GM23338 (cell line): ENCODE results near the gene ENOX1. TPM values are rescaled to one million over a fixed set of nuclear protein-coding genes. Genes with fewer than 3 reads are reported as not detected.

Experiments
- ATAC-seq: fragments of 200-7000 bp; cut with Tn5 transposase; 3 replicates; pipeline ENCODE4 v1.9.1; 2020
- DNase-seq: peaks from one replicate; pipeline ENCODE4 v3.0.0-alpha.2; 2015; ENCODE audit warnings: low spot score
- H2AFZ ChIP-seq: fragments of 200-600 bp; sonication (generic); 2 replicates; pipeline ENCODE4 v1.8.0; 2016; ENCODE audit warnings: antibody characterized with exemption, mild to moderate bottlenecking, moderate library complexity
- H3F3A ChIP-seq: fragments of 200-600 bp; sonication (generic); replicated peaks from 2 replicates; pipeline ENCODE4 v1.8.0; 2017; ENCODE audit warnings: antibody characterized with exemption, mixed run types, low read depth
- H3K27ac ChIP-seq: fragments of 200-600 bp; sonication (generic); 2 replicates; pipeline ENCODE4 v1.6.1; 2016; ENCODE audit warnings: low read depth
- H3K27me3 ChIP-seq: fragments of 200-600 bp; sonication (generic); 2 replicates; pipeline ENCODE4 v1.8.0; 2016; ENCODE audit warnings: mild to moderate bottlenecking, mixed run types, moderate library complexity; ENCODE audit not compliant: insufficient read depth
- H3K36me3 ChIP-seq: fragments of 200-600 bp; sonication (generic); 2 replicates; pipeline ENCODE4 v1.8.0; 2016; ENCODE audit warnings: mild to moderate bottlenecking; ENCODE audit not compliant: insufficient read depth
- H3K4me1 ChIP-seq: fragments of 200-600 bp; sonication (generic); 2 replicates; pipeline ENCODE4 v1.8.0; 2016; ENCODE audit warnings: mild to moderate bottlenecking, moderate library complexity; ENCODE audit not compliant: insufficient read depth
- H3K4me2 ChIP-seq: fragments of 200-600 bp; sonication (generic); 2 replicates; pipeline ENCODE4 v1.7.1; 2017; ENCODE audit warnings: mixed run types
- H3K4me3 ChIP-seq: fragments of 200-600 bp; sonication (generic); 2 replicates; pipeline ENCODE4 v1.6.1; 2016; ENCODE audit warnings: mixed run types
- H3K79me2 ChIP-seq: fragments of 200-600 bp; sonication (generic); replicated peaks from 2 replicates; pipeline ENCODE4 v1.8.0; 2017; ENCODE audit warnings: mild to moderate bottlenecking; ENCODE audit not compliant: insufficient read depth
- H3K9me2 ChIP-seq: fragments of 200-600 bp; sonication (generic); 2 replicates; pipeline ENCODE4 v1.8.0; 2017; ENCODE audit not compliant: insufficient read depth
- H4K20me1 ChIP-seq: fragments of 200-600 bp; sonication (generic); replicated peaks from 2 replicates; pipeline ENCODE4 v1.8.0; 2017; ENCODE audit warnings: mild to moderate bottlenecking; ENCODE audit not compliant: insufficient read depth
- H3K27ac Mint-ChIP-seq: 2 replicates; pipeline ENCODE4 v1.8.0; 2020; ENCODE audit warnings: inconsistent platforms, mild to moderate bottlenecking, moderate library complexity, mixed read lengths
- H3K27me3 Mint-ChIP-seq: 3 replicates; pipeline ENCODE4 v1.8.0; 2022; ENCODE audit warnings: low read depth, mild to moderate bottlenecking, moderate library complexity, mixed read lengths, inconsistent platforms; ENCODE audit not compliant: insufficient read depth, poor library complexity
- H3K36me3 Mint-ChIP-seq: 3 replicates; pipeline ENCODE4 v1.8.0; 2021; ENCODE audit warnings: low read depth, mild to moderate bottlenecking, inconsistent platforms, moderate library complexity, mixed read lengths
- H3K4me1 Mint-ChIP-seq: 3 replicates; pipeline ENCODE4 v1.8.0; 2020; ENCODE audit warnings: mild to moderate bottlenecking, inconsistent platforms, mixed read lengths
- H3K4me3 Mint-ChIP-seq: 3 replicates; pipeline ENCODE4 v1.8.0; 2021; ENCODE audit warnings: moderate library complexity, mild to moderate bottlenecking, inconsistent platforms, mixed read lengths
- H3K9me3 Mint-ChIP-seq: 3 replicates; pipeline ENCODE4 v1.8.0; 2020; ENCODE audit warnings: moderate library complexity, mild to moderate bottlenecking, inconsistent platforms, mixed read lengths
- CREB1 ChIP-seq: fragments of 250-450 bp; sonication (Bioruptor Pico); IDR thresholded peaks from 2 replicates; pipeline ENCODE4 v1.5.0; 2020; ENCODE audit warnings: low read depth, mild to moderate bottlenecking, moderate library complexity
- ETS1 ChIP-seq: IDR thresholded peaks from 2 replicates; pipeline ENCODE4 v1.6.1; 2016; ENCODE audit warnings: antibody characterized with exemption
- EZH2 ChIP-seq: fragments of 200-600 bp; sonication (generic); IDR thresholded peaks from one replicate; pipeline ENCODE4 v1.8.0; 2017; ENCODE audit warnings: antibody characterized with exemption, mild to moderate bottlenecking, low read depth; ENCODE audit not compliant: unreplicated experiment
- EZH2phosphoT487 ChIP-seq: fragments of 200-600 bp; sonication (generic); IDR thresholded peaks from one replicate; pipeline ENCODE4 v1.8.1; 2018; ENCODE audit warnings: antibody characterized with exemption; ENCODE audit not compliant: unreplicated experiment
- JUNB ChIP-seq: IDR thresholded peaks from one replicate; pipeline ENCODE4 v1.6.1; 2016; ENCODE audit warnings: antibody characterized with exemption; ENCODE audit not compliant: unreplicated experiment
- NANOG ChIP-seq: IDR thresholded peaks from 2 replicates; pipeline ENCODE4 v1.6.1; 2016; ENCODE audit warnings: antibody characterized with exemption, borderline replicate concordance
- POLR2AphosphoS5 ChIP-seq: IDR thresholded peaks from 2 replicates; pipeline ENCODE4 v1.6.1; 2016; ENCODE audit warnings: antibody characterized with exemption, low read depth
- STAT1 ChIP-seq: IDR thresholded peaks from one replicate; pipeline ENCODE4 v1.6.1; 2016; ENCODE audit warnings: antibody characterized with exemption; ENCODE audit not compliant: unreplicated experiment
- ZNF114 ChIP-seq: fragments of 250-450 bp; sonication (Bioruptor Pico); IDR thresholded peaks from 2 replicates; pipeline ENCODE4 v1.5.0; 2020; ENCODE audit warnings: mild to moderate bottlenecking, moderate library complexity
- ZNF331 ChIP-seq: fragments of 250-450 bp; sonication (Bioruptor Pico); IDR thresholded peaks from 2 replicates; pipeline ENCODE4 v1.5.0; 2020; ENCODE audit warnings: low read depth, mild to moderate bottlenecking, moderate library complexity
- polyA plus RNA-seq: library from polyadenylated mRNA; unstranded; fragments of >200 nt; fragmentation: Nextera tagmentation; extraction: Ambion mirVana; gene quantifications from 2 replicates; pipeline ENCODE4 v1.2.1, GENCODE V29; 2016
- total RNA-seq: library from RNA; depleted of rRNA; stranded (reverse); fragments of >200 nt; shearing (Covaris generic); gene quantifications from 2 replicates; pipeline ENCODE4 v1.2.3, GENCODE V29; 2014
- TF ChIP-seq, protein P1 (sequence below), 2 experiments: fragments of 200-600 bp in 1 of 2; sonication (generic) in 1 of 2; conservative IDR thresholded peaks; 2 replicates each; pipeline versions ENCODE4 v1.5.1 to v1.6.1; 2016 to 2017; ENCODE audit warnings: antibody characterized with exemption in 2 of 2, low read depth in 2 of 2, mild to moderate bottlenecking in 2 of 2, moderate library complexity in 1 of 2
- TF ChIP-seq, protein P2 (sequence below): IDR thresholded peaks from one replicate; pipeline ENCODE4 v1.6.1; 2018; ENCODE audit warnings: antibody characterized with exemption; ENCODE audit not compliant: unreplicated experiment

Gene ENOX1
- total and polyA plus RNA-seq, 2 experiments from 2014 or later: 0.66 to 0.81 TPM

GRCh38 chr13:43414111-43414510 lies 372.7 kb downstream of the ENOX1 start (continued):
- TF ChIP-seq NANOG: no peak
- TF ChIP-seq, protein P1, sequence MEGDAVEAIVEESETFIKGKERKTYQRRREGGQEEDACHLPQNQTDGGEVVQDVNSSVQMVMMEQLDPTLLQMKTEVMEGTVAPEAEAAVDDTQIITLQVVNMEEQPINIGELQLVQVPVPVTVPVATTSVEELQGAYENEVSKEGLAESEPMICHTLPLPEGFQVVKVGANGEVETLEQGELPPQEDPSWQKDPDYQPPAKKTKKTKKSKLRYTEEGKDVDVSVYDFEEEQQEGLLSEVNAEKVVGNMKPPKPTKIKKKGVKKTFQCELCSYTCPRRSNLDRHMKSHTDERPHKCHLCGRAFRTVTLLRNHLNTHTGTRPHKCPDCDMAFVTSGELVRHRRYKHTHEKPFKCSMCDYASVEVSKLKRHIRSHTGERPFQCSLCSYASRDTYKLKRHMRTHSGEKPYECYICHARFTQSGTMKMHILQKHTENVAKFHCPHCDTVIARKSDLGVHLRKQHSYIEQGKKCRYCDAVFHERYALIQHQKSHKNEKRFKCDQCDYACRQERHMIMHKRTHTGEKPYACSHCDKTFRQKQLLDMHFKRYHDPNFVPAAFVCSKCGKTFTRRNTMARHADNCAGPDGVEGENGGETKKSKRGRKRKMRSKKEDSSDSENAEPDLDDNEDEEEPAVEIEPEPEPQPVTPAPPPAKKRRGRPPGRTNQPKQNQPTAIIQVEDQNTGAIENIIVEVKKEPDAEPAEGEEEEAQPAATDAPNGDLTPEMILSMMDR (conservative IDR thresholded peaks at IDR 0.05; ENCODE audit: low read depth in 2 of 2): no peak
- no peak for TF ChIP-seq ZNF331 (CRISPR knock-in tag)
- no peak for TF ChIP-seq JUNB
- TF ChIP-seq, protein P2, sequence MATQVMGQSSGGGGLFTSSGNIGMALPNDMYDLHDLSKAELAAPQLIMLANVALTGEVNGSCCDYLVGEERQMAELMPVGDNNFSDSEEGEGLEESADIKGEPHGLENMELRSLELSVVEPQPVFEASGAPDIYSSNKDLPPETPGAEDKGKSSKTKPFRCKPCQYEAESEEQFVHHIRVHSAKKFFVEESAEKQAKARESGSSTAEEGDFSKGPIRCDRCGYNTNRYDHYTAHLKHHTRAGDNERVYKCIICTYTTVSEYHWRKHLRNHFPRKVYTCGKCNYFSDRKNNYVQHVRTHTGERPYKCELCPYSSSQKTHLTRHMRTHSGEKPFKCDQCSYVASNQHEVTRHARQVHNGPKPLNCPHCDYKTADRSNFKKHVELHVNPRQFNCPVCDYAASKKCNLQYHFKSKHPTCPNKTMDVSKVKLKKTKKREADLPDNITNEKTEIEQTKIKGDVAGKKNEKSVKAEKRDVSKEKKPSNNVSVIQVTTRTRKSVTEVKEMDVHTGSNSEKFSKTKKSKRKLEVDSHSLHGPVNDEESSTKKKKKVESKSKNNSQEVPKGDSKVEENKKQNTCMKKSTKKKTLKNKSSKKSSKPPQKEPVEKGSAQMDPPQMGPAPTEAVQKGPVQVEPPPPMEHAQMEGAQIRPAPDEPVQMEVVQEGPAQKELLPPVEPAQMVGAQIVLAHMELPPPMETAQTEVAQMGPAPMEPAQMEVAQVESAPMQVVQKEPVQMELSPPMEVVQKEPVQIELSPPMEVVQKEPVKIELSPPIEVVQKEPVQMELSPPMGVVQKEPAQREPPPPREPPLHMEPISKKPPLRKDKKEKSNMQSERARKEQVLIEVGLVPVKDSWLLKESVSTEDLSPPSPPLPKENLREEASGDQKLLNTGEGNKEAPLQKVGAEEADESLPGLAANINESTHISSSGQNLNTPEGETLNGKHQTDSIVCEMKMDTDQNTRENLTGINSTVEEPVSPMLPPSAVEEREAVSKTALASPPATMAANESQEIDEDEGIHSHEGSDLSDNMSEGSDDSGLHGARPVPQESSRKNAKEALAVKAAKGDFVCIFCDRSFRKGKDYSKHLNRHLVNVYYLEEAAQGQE: no peak

GRCh38 chr13:43411741-43412140 lies 375.0 kb downstream of the ENOX1 start:
- Histone ChIP-seq H3K4me3 (no peak overlapping the region), H3K9me2 (peaks cover 5% of the 10 kb centered on the region; the same call in 1 of the 2 replicates), H3K4me2 (no peak overlapping the region), H3K36me3 (no peaks in the 10 kb centered on the region), H3K27ac (no peak overlapping the region), H4K20me1 (no peaks in the 10 kb centered on the region), H3K79me2 (no peaks in the 10 kb centered on the region), H3K27me3 (no peaks in the 10 kb centered on the region), H3K4me1 (peaks cover 4% of the 10 kb centered on the region), H2AFZ (no peak overlapping the region), H3F3A (no peaks in the 10 kb centered on the region)
- no peak overlapping the region for H3K4me3 Mint-ChIP-seq
- H3K27me3 Mint-ChIP-seq: peaks cover 1% of the 10 kb centered on the region
- H3K27ac Mint-ChIP-seq: no peak overlapping the region
- H3K36me3 Mint-ChIP-seq: peaks cover 8% of the 10 kb centered on the region; the same call in 2 of the 3 replicates
- DNase-seq (no peak), ATAC-seq (no peak)
- peaks cover 9% of the 10 kb centered on the region; the same call in 2 of the 3 replicates for H3K9me3 Mint-ChIP-seq
- TF ChIP-seq, protein P2: no peak
- TF ChIP-seq STAT1 (no peak), JUNB (no peak), EZH2phosphoT487 (no peak), POLR2AphosphoS5 (no peak), ETS1 (no peak), EZH2 (no peak), CREB1 (no peak), ZNF331 (CRISPR knock-in tag) (no peak), ZNF114 (CRISPR knock-in tag) (no peak)
- peaks cover 4% of the 10 kb centered on the region; the same call in 2 of the 3 replicates for H3K4me1 Mint-ChIP-seq
